Skeletal muscle tissue (tissue), 4 donors: ENCODE data around the gene NIM1K. TPM values are rescaled to one million over a fixed set of nuclear protein-coding genes. Genes with fewer than 3 reads are reported as not detected.

ENCODE experiments used
- H3K27ac ChIP-seq: one replicate; pipeline ENCODE4 v1.7.0; 2013; ENCODE audit warnings: mild to moderate bottlenecking, low read depth, low read length, inconsistent platforms
- H3K27me3 ChIP-seq, 3 donors: one replicate each; pipeline ENCODE4 v1.7.0; 2013; ENCODE audit warnings: low read length in 3 of 3; ENCODE audit not compliant: control insufficient read depth in 3 of 3, insufficient read depth in 3 of 3
- H3K36me3 ChIP-seq, 3 donors: one replicate each; pipeline ENCODE4 v1.7.0; 2013; ENCODE audit warnings: low read length in 3 of 3; ENCODE audit not compliant: control insufficient read depth in 3 of 3, insufficient read depth in 3 of 3
- H3K4me1 ChIP-seq, 3 donors: one replicate each; pipeline ENCODE4 v1.7.0; 2013; ENCODE audit warnings: low read length in 3 of 3, mild to moderate bottlenecking in 3 of 3; ENCODE audit not compliant: control insufficient read depth in 3 of 3, insufficient read depth in 3 of 3
- H3K4me3 ChIP-seq, 3 donors: one replicate each; pipeline ENCODE4 v1.7.0; 2013; ENCODE audit warnings: low read length in 3 of 3
- H3K9ac ChIP-seq, 3 donors: one replicate each; pipeline ENCODE4 v1.7.0; 2013; ENCODE audit warnings: low read length in 3 of 3, mild to moderate bottlenecking in 3 of 3, moderate library complexity in 2 of 3, low read depth in 1 of 3
- H3K9me3 ChIP-seq, 3 donors: one replicate each; pipeline ENCODE4 v1.7.0; 2013; ENCODE audit warnings: low read length in 3 of 3; ENCODE audit not compliant: control insufficient read depth in 3 of 3
- total RNA-seq: library from RNA; depleted of rRNA; stranded (reverse); fragments of >200 nt; gene quantifications from one replicate; pipeline ENCODE4 v1.2.3, GENCODE V29; 2014
- donor health status: Osteomylitis.

Gene NIM1K
- total RNA-seq, 1 donor from 2014 or later = 0.52 TPM

DNA sequence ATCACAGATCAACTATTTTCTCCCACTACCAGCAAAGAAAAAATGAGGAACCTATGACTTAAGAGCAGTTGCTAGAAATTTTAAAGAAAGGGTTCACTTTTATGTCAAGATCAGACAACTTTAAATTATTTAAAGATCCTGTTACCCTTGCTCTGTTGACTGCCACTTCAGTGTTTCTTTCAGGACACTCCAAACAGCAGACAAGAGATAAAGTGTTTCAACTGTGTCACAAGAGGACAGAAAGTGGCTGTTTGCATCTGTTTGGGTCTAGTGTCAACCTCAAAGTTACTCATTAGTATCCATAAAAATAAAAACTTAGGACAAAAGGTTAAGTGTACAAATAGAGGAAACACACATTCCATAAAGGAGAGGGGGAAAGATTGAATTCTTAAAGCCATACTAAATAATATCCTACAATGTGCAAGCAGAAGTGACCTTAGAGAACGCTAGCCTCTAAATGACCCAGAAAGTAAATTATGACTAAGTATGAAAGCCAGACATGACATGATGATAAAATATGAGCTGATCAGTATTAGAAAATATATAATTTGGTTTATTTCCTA, 96.3 kb downstream of the NIM1K start:
- H3K36me3 ChIP-seq = peaks cover 10 to 25% (median 19%) of the 10 kb centered on the region in 3 donors
- H3K4me1 ChIP-seq = no peaks in the 10 kb centered on the region

DNA sequence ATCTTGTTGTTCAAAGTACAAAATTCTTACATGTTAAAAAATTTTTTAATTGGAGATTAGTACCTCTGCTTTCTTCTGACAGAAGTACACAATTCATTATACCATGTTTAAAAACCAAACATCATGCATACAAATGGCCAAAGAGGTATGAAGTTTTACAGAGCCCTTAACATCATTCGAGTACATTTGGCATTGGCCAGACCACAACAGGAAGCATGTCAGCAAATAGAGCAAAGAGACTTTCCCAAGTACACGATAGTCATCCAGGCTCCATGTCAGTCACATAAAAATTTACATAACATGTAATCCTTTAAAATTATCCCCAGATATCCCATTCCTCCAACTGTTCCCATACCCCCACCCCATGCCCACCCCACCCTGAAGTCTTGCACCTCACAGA, 98.7 kb downstream of the NIM1K start:
- Histone ChIP-seq H3K9me3 (no peaks in the 10 kb centered on the region), H3K4me3 (no peak overlapping the region), H3K36me3 (peaks cover 12 to 33% (median 30%) of the 10 kb centered on the region in 3 donors), H3K27ac (no peak overlapping the region), H3K27me3 (no peaks in the 10 kb centered on the region), H3K9ac (no peak overlapping the region), H3K4me1 (no peaks in the 10 kb centered on the region)

More for the DNA sequence above, 96.3 kb downstream of the NIM1K start:
- Histone ChIP-seq H3K9me3 (no peaks in the 10 kb centered on the region), H3K9ac (no peak overlapping the region), H3K27me3 (no peaks in the 10 kb centered on the region), H3K27ac (no peak overlapping the region), H3K4me3 (no peak overlapping the region)

DNA sequence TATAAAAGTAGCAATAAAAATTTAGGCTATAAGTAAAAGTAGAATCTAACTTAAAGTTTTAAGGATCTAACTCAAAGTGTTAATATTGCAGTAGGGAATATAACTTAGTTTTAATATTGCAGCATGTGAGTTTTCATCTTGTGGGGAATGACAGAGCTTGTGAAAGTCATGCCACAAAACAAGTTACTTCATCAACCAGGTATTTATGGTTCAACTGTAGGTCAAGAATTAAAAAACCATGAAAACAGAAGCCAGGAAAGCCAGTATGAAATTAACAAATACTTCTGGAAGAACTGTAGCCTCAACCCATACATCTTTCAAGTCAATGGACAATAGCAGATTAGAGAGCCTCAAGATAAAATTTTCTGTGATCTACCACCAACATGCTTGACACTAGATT, 102.2 kb downstream of the NIM1K start:
- no peak overlapping the region for H3K9ac ChIP-seq
- no peak overlapping the region for H3K4me3 ChIP-seq
- H3K4me1 ChIP-seq = no peaks in the 10 kb centered on the region
- no peak overlapping the region for H3K27ac ChIP-seq
- H3K9me3 ChIP-seq = no peaks in the 10 kb centered on the region
- peaks cover 11 to 43% (median 40%) of the 10 kb centered on the region in 3 donors for H3K36me3 ChIP-seq
- H3K27me3 ChIP-seq = no peaks in the 10 kb centered on the region

DNA sequence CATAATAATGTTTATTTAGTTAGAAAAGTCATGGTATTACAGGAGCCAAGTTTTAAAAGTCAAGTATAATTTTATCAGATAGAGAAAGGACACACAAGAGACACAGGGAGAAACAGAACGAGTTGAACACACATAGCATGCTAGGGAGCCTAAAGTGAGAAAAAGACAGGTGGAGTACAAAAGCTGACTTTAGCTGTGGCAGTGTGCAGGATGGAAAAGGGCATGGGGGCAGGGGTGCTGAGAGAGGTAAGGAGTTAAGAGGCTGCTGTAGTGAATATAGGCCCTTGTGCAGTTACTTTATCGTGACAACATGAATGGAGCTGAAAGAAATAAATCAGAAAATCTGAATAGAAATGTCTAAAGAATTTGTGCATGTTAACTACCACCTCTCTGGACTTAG, 103.2 kb downstream of the NIM1K start:
- H3K4me3 ChIP-seq = no peak overlapping the region
- H3K9me3 ChIP-seq = no peaks in the 10 kb centered on the region
- H3K9ac ChIP-seq = no peak overlapping the region
- no peaks in the 10 kb centered on the region for H3K27me3 ChIP-seq
- no peaks in the 10 kb centered on the region for H3K4me1 ChIP-seq
- no peak overlapping the region for H3K27ac ChIP-seq
- peaks cover 11 to 43% (median 40%) of the 10 kb centered on the region in 3 donors for H3K36me3 ChIP-seq

DNA sequence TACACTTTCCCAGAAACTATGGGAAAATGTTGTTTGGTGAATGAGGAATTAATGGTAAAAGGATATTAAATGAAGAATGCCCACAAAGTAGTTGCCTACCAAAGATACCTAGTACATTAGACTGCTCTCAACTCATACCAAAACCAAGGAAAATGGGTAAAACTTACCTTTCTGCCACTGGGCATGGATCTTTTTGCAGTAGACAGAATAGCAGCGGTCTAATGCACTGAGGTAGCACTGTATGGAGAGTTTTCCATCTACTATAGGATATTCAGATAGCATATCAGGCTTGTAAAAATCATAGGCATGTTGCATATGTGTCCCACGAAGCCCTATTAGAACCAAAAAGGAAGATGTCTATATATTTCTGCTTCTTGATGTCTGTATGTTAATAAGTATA, 104.8 kb downstream of the NIM1K start:
- no peak overlapping the region for H3K9ac ChIP-seq
- no peak overlapping the region for H3K4me3 ChIP-seq
- H3K4me1 ChIP-seq = no peaks in the 10 kb centered on the region
- H3K27me3 ChIP-seq = no peaks in the 10 kb centered on the region
- H3K9me3 ChIP-seq = no peaks in the 10 kb centered on the region
- H3K36me3 ChIP-seq = peaks cover 9 to 40% (median 34%) of the 10 kb centered on the region in 3 donors
- no peak overlapping the region for H3K27ac ChIP-seq

DNA sequence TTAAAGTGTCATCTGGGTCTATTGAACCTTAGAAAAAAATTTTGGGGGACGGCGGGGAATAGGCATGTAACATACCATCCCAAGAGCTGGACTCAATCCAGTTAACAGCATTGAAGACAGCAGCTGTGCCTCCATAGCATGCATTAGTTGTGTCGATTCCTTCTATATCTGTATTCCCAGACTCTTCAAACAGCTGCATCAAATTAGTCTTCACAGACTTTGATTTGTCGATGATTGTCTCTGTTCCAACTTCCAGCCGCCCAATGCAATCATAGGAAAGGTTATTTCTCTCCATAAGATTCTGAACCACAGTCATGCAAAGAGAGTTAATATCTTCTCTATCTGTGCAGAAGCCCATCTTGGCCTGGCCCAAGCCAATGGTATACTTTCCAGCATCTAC, 106.4 kb downstream of the NIM1K start:
- Histone ChIP-seq H3K27ac (no peak overlapping the region), H3K27me3 (no peaks in the 10 kb centered on the region), H3K9ac (no peak overlapping the region), H3K36me3 (peaks cover 5 to 32% (median 28%) of the 10 kb centered on the region in 3 donors), H3K4me1 (no peaks in the 10 kb centered on the region), H3K9me3 (no peaks in the 10 kb centered on the region), H3K4me3 (no peak overlapping the region)

DNA sequence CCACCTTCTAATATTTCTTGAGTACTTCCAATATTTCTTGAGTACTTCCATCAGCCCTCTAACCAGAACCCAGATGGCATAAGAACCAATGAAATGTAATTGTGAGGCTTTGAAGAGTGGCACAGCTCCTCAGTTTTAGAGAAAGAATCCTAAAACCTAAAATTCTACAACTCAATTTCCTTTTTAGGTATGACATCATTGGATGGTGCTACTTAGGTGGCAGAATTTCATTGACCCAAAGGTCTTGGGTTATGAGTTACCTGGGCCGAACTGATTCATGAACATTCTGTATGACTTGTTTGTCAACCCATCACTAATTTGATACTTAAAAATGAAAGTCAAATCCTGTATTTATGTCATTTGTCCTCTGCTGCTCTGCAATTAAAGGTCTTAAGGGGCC, 108.1 kb downstream of the NIM1K start:
- Histone ChIP-seq H3K9ac (no peak overlapping the region), H3K36me3 (peaks cover 3 to 25% (median 22%) of the 10 kb centered on the region in 3 donors), H3K27me3 (no peaks in the 10 kb centered on the region), H3K9me3 (no peaks in the 10 kb centered on the region), H3K27ac (no peak overlapping the region), H3K4me3 (no peak overlapping the region), H3K4me1 (no peaks in the 10 kb centered on the region)

DNA sequence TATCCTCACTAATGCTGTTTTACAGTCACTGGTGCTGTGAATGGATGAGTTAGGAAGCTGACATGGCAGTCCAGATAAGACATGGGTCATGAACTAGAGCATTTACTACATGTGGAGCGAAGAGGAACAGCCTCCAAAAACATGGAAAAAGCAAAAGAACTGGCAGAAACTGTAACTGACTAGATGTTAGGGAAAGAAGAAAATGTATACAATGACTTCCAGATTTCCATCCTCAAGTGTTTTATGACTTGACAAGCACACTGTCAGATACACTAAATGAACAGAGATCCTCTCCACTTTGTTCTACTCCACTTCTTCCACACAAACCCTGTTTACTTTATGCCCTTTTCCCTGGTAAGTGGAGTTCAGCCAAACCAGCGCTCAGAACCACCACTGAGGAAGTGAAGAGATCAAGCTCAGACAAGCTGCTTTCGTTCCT, 109.6 kb downstream of the NIM1K start:
- Histone ChIP-seq H3K36me3 (peaks cover 3 to 16% (median 16%) of the 10 kb centered on the region in 3 donors), H3K27ac (no peak overlapping the region), H3K9ac (no peak overlapping the region)

DNA sequence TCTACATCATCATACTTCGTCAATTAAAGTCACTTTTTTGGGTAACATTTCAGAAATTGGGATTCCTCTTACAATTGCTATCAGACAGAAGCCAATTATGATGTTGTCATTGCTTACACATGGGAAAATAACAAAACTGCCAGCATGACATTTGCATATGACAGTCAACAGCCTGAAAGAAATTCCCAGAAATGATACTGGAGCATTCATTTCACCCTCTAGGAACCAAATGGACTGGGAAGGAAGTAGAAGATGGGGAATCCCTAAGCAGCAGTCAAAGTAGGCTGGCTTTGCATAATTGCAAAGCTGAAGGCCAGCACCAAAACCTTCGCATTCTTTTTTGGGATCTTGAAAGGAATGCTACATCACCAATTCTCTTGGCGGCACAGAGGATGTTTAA, 110.5 kb downstream of the NIM1K start:
- Histone ChIP-seq H3K27me3 (no peaks in the 10 kb centered on the region), H3K4me1 (no peaks in the 10 kb centered on the region), H3K36me3 (peaks cover 0 to 9% (median 8%) of the 10 kb centered on the region in 3 donors), H3K27ac (no peak overlapping the region), H3K9ac (no peak overlapping the region), H3K4me3 (no peak overlapping the region), H3K9me3 (no peaks in the 10 kb centered on the region)

More for the DNA sequence above, 109.6 kb downstream of the NIM1K start:
- Histone ChIP-seq H3K4me1 (no peaks in the 10 kb centered on the region), H3K9me3 (no peaks in the 10 kb centered on the region), H3K4me3 (no peak overlapping the region), H3K27me3 (no peaks in the 10 kb centered on the region)

DNA sequence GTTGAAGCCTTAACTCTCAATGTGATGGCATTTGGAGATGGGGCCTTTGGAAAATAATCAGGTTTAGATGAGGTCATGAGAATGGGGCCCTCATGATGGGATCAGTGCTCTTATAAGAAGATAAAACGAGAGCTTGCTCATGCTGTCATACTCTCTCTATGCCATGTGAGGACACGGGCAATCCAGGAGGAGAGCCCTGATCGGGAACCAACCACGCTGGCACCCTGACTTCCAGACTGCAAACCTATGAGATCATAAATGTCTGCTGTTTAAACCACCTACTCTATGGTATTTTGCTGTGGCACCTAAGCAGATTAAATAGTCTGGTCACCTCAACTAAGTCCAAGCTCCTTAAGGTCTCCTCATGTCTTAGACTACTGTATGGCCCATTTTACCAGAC, 111.2 kb downstream of the NIM1K start:
- Histone ChIP-seq H3K27me3 (no peaks in the 10 kb centered on the region), H3K4me1 (no peaks in the 10 kb centered on the region), H3K9ac (no peak overlapping the region), H3K9me3 (no peaks in the 10 kb centered on the region), H3K4me3 (no peak overlapping the region), H3K27ac (no peak overlapping the region), H3K36me3 (peaks cover 0 to 7% (median 6%) of the 10 kb centered on the region in 3 donors)
